HG03139 (cell line): ENCODE measurements around the gene UBE2I.

Experiments
- ATAC-seq: cut with Tn5 transposase; IDR thresholded peaks from one replicate; pipeline ENCODE4 v1.9.1; 2021; ENCODE audit not compliant: unreplicated experiment

Gene UBE2I

GRCh38 chr16:1277151-1277598 is 32.3 kb upstream of the UBE2I start:
- no peak for ATAC-seq

- no peak for ATAC-seq
These were observed 31.7 kb upstream of the UBE2I start for GRCh38 chr16:1277617-1278282.

- ATAC-seq: no peak
These were observed 31.0 kb upstream of the UBE2I start for GRCh38 chr16:1278477-1278876.

GRCh38 chr16:1279081-1279944 is 30.1 kb upstream of the UBE2I start:
- ATAC-seq: no peak

- no peak for ATAC-seq
These were observed 29.4 kb upstream of the UBE2I start for GRCh38 chr16:1279945-1280589.

GRCh38 chr16:1280783-1281182 is 28.7 kb upstream of the UBE2I start:
- no peak for ATAC-seq

- ATAC-seq: no peak
These were observed 27.9 kb upstream of the UBE2I start for GRCh38 chr16:1281517-1281916.

GRCh38 chr16:1282324-1282973 is 27.0 kb upstream of the UBE2I start:
- no peak for ATAC-seq

- ATAC-seq: no peak
These were observed 26.1 kb upstream of the UBE2I start for GRCh38 chr16:1283296-1283695.

- ATAC-seq: no peak
These were observed 25.3 kb upstream of the UBE2I start for GRCh38 chr16:1283996-1284616.

GRCh38 chr16:1285669-1286512 is 23.5 kb upstream of the UBE2I start:
- ATAC-seq: no peak

- no peak for ATAC-seq
These were observed 22.8 kb upstream of the UBE2I start for GRCh38 chr16:1286513-1287094.

- ATAC-seq: no peak
These were observed 21.3 kb upstream of the UBE2I start for GRCh38 chr16:1287982-1288670.

GRCh38 chr16:1288813-1289476 is 20.5 kb upstream of the UBE2I start:
- ATAC-seq: no peak

- no peak for ATAC-seq
These were observed 20.0 kb upstream of the UBE2I start for GRCh38 chr16:1289477-1289866.

- no peak for ATAC-seq
These were observed 19.4 kb upstream of the UBE2I start for GRCh38 chr16:1290063-1290501.

GRCh38 chr16:1290860-1291575 is 18.4 kb upstream of the UBE2I start:
- ATAC-seq: no peak

- no peak for ATAC-seq
These were observed 17.9 kb upstream of the UBE2I start for GRCh38 chr16:1291576-1291974.
